IMR-90 (cell line): ENCODE results near the gene GZMM. TPM values are rescaled to one million over a fixed set of nuclear protein-coding genes. Genes with fewer than 3 reads are reported as not detected.

Experiments used
- ATAC-seq: fragments of 200-7000 bp; cut with Tn5 transposase; 2 replicates; pipeline ENCODE4 v1.9.1; 2020; ENCODE audit warnings: low read depth, mild to moderate bottlenecking, moderate library complexity
- BruUV-seq: library from RNA; stranded (reverse); fragments of 400-500 nt; replicated peaks from 2 replicates; lab custom pipeline; 2021; lab: Mats Ljungman, UMichigan
- CTCF ChIA-PET: fragments of 300-600 bp; formaldehyde crosslinking; extraction: SDS; loops from one replicate; lab custom pipeline; 2021; ENCODE audit warnings: antibody characterized with exemption; lab: Yijun Ruan, JAX
- POLR2A ChIA-PET: fragments of 300-600 bp; sonication (Branson Sonifier 250); formaldehyde crosslinking; loops from one replicate; lab custom pipeline; 2022; ENCODE audit warnings: antibody characterized with exemption; ENCODE audit not compliant: unreplicated experiment; lab: Charles Lee
- DNase-seq: peaks from one replicate; pipeline ENCODE4 v3.0.0; 2013
- H2AFZ ChIP-seq: replicated peaks from 2 replicates; pipeline ENCODE3; 2013; ENCODE audit warnings: low read length, mild to moderate bottlenecking; ENCODE audit not compliant: poor library complexity
- H2AK5ac ChIP-seq: 2 replicates; pipeline ENCODE4 v1.6.1; 2013; ENCODE audit warnings: low read depth, low read length, inconsistent platforms
- H2AK9ac ChIP-seq: replicated peaks from 2 replicates; pipeline ENCODE3; 2013; ENCODE audit warnings: mild to moderate bottlenecking, low read depth, low read length, moderate library complexity; ENCODE audit not compliant: poor library complexity
- H2BK120ac ChIP-seq: 2 replicates; pipeline ENCODE4 v1.6.1; 2013; ENCODE audit warnings: low read depth, low read length, inconsistent platforms
- H2BK15ac ChIP-seq: 3 replicates; pipeline ENCODE4 v1.6.1; 2013; ENCODE audit warnings: low read depth, low read length, inconsistent platforms
- H2BK20ac ChIP-seq: 2 replicates; pipeline ENCODE4 v1.6.1; 2013; ENCODE audit warnings: low read depth, mild to moderate bottlenecking, inconsistent platforms, low read length, moderate library complexity
- H2BK5ac ChIP-seq: 2 replicates; pipeline ENCODE4 v1.6.1; 2013; ENCODE audit warnings: mild to moderate bottlenecking, low read depth, low read length, inconsistent platforms; ENCODE audit not compliant: poor library complexity, severe bottlenecking
- H3K14ac ChIP-seq: replicated peaks from 2 replicates; pipeline ENCODE4 v1.6.1; 2013; ENCODE audit warnings: low read depth, low read length, inconsistent platforms
- H3K18ac ChIP-seq: 2 replicates; pipeline ENCODE4 v1.6.1; 2013; ENCODE audit warnings: low read depth, low read length, control low read depth
- H3K23ac ChIP-seq: 2 replicates; pipeline ENCODE4 v1.6.1; 2013; ENCODE audit warnings: low read depth, low read length, inconsistent platforms
- H3K27ac ChIP-seq: 2 replicates; pipeline ENCODE4 v1.5.1; 2013; ENCODE audit warnings: mild to moderate bottlenecking, control low read depth, low read length; ENCODE audit not compliant: insufficient read depth
- H3K27me3 ChIP-seq: 2 replicates; pipeline ENCODE4 v1.6.1; 2013; ENCODE audit warnings: low read length; ENCODE audit not compliant: control insufficient read depth, insufficient read depth
- H3K36me3 ChIP-seq: 2 replicates; pipeline ENCODE4 v1.6.1; 2013; ENCODE audit warnings: low read length, mixed read lengths; ENCODE audit not compliant: control insufficient read depth, insufficient read depth
- H3K4ac ChIP-seq: 2 replicates; pipeline ENCODE4 v1.6.1; 2013; ENCODE audit warnings: low read depth, low read length, inconsistent platforms
- H3K4me1 ChIP-seq: 2 replicates; pipeline ENCODE4 v1.6.1; 2013; ENCODE audit warnings: low read length, mixed read lengths; ENCODE audit not compliant: control insufficient read depth, insufficient read depth
- H3K4me2 ChIP-seq: 2 replicates; pipeline ENCODE4 v1.6.1; 2013; ENCODE audit warnings: low read depth, mild to moderate bottlenecking, control low read depth, low read length, moderate library complexity
- H3K4me3 ChIP-seq: 2 replicates; pipeline ENCODE4 v1.5.1; 2013; ENCODE audit warnings: low read depth, mild to moderate bottlenecking, control low read depth, low read length, moderate library complexity; ENCODE audit not compliant: insufficient read depth
- H3K56ac ChIP-seq: 2 replicates; pipeline ENCODE4 v1.6.1; 2013; ENCODE audit warnings: low read length, inconsistent platforms; ENCODE audit not compliant: insufficient read depth; ENCODE audit errors: extremely low read depth
- H3K79me1 ChIP-seq, 2 experiments: 2 replicates each; pipeline ENCODE4 v1.6.1; 2013; ENCODE audit warnings: low read length in 2 of 2, inconsistent platforms in 1 of 2, low read depth in 1 of 2
- H3K9ac ChIP-seq: 2 replicates; pipeline ENCODE4 v1.6.1; 2013; ENCODE audit warnings: low read depth, low read length, control low read depth
- H3K9me1 ChIP-seq: 2 replicates; pipeline ENCODE4 v1.6.1; 2013; ENCODE audit warnings: low read length, inconsistent platforms; ENCODE audit not compliant: insufficient read depth
- H3K9me3 ChIP-seq: 2 replicates; pipeline ENCODE4 v1.6.1; 2013; ENCODE audit warnings: low read length; ENCODE audit not compliant: control insufficient read depth, insufficient read depth
- H4K20me1 ChIP-seq: 2 replicates; pipeline ENCODE4 v1.6.1; 2013; ENCODE audit warnings: low read length, inconsistent platforms; ENCODE audit not compliant: insufficient read depth
- H4K5ac ChIP-seq: 2 replicates; pipeline ENCODE4 v1.6.1; 2013; ENCODE audit warnings: mild to moderate bottlenecking, low read depth, low read length, control low read depth
- H4K8ac ChIP-seq, 2 experiments: 2 replicates each; pipeline ENCODE4 v1.6.1; 2013; ENCODE audit warnings: low read depth in 2 of 2, low read length in 2 of 2, control low read depth in 1 of 2, inconsistent platforms in 1 of 2
- H4K91ac ChIP-seq: 2 replicates; pipeline ENCODE4 v1.6.1; 2013; ENCODE audit warnings: low read depth, low read length, inconsistent platforms; ENCODE audit not compliant: insufficient read depth
- POLR2A ChIP-seq: IDR thresholded peaks from 2 replicates; pipeline ENCODE4 v1.6.1; 2012; ENCODE audit warnings: mild to moderate bottlenecking, low read depth, low read length
- RAD21 ChIP-seq: IDR thresholded peaks from 2 replicates; pipeline ENCODE4 v1.6.1; 2012; ENCODE audit warnings: low read length, improper control_type of control experiment
- RCOR1 ChIP-seq: IDR thresholded peaks from 2 replicates; pipeline ENCODE4 v1.6.1; 2012; ENCODE audit warnings: mild to moderate bottlenecking, low read length, improper control_type of control experiment; ENCODE audit not compliant: insufficient replicate concordance
- WGBS, 2 experiments: methylation state at CpG; one replicate each; pipeline versions ENCODE4 v1.1.5 to v1.1.7; 2013; ENCODE audit warnings: missing lambda C conversion rate in 2 of 2; ENCODE audit not compliant: insufficient read length in 1 of 2; ENCODE audit errors: extremely low coverage in 2 of 2; 5-methylcytosine and 5-hydroxymethylcytosine counted together
- dilution Hi-C: fragments of 300-500 bp; cut with HindIII; formaldehyde crosslinking; loops from one replicate; pipeline ENCODE4 v1.14.3; 2018; ENCODE audit warnings: low sequenced_read_pairs; ENCODE audit not compliant: unreplicated experiment
- in situ Hi-C: fragments of 300-500 bp; cut with MboI; formaldehyde crosslinking; loops from 3 replicates; pipeline ENCODE4 v1.14.3; 2019; ENCODE audit warnings: low sequenced_read_pairs, inconsistent platforms, mixed read lengths
- intact Hi-C: fragments of 100-400 bp; cut with micrococcal nuclease; formaldehyde crosslinking; loops from 2 replicates; pipeline ENCODE4 v1.10.0; 2022
- polyA plus RNA-seq, 3 experiments: library from polyadenylated mRNA; depleted of rRNA; stranded (reverse); fragments of >200 nt; gene quantifications; 2 replicates each; pipeline ENCODE4 v1.2.3, GENCODE V29; 2012; ENCODE audit warnings: low replicate concordance in 1 of 3
- total RNA-seq: library from RNA; depleted of rRNA; stranded (reverse); fragments of >200 nt; gene quantifications from 2 replicates; pipeline ENCODE4 v1.2.3, GENCODE V29; 2012

Gene GZMM
- total and polyA plus RNA-seq, 2 of the 4 experiments (the other 2 are of a cell fraction), result 0.24 TPM; not detected in 1

DNA sequence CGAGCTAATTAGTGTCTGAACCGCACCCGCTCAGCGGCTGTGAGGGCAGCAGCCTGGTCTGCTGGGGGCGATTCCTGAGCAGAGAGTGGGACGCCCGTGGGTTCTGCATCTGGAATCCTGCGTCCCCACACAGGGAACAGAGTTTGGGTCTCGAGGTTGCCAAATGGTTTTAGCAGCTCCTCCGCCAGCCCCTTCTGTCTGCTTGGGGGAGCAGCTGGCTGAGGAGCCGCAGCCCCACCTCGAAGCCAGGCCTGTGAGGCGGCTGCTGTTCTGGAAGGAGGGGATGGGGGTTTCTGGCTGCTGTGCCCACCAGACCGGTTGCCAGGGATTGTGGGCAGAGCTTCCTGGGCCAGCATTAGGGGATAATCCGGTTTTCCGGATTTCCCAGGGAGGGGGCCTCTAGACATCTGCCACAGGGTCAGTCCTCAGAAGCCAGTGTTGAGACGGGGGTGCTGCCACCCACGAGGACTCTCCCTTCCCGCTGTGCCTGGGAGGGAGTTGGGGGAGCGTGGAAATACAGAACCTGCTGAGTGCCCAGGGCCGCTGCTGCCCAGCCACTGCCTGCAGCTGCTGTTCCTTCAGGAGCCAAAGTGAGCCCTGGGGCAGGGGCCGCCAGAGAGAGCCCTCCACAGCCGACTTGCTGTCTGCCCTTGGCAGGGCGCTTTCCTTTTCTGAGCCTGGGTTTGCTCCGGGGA, 10.3 kb upstream of the GZMM start:
- intact Hi-C loops, result loop anchor here (2.0 kb wide), 1 partner anchor 23 kb away; no protein-coding TSS in a partner anchor
- Histone ChIP-seq H2BK120ac (no peak overlapping the region), H4K5ac (no peak overlapping the region), H3K27ac (peak overlapping the region; percentile 90), H3K9ac (peak overlapping the region; percentile 92), H3K4me3 (peak overlapping the region; percentile 94), H2AK5ac (peak overlapping the region; percentile 93; the same call in 1 of the 2 replicates), H3K56ac (peak overlapping the region; percentile 61), H3K18ac (no peak overlapping the region), H2AFZ (peak overlapping the region; percentile 89), H3K4me1 (peaks cover 8% of the 10 kb centered on the region), H3K4ac (peak overlapping the region; percentile 90; the same call in 1 of the 2 replicates), H2AK9ac (peak overlapping the region; percentile 100), H3K23ac (peak overlapping the region; percentile 93; the same call in 1 of the 2 replicates), H2BK15ac (no peak overlapping the region), H4K91ac (no peak overlapping the region; the same call in 1 of the 2 replicates), H3K9me1 (peaks cover 4% of the 10 kb centered on the region; the same call in 1 of the 2 replicates), H3K36me3 (peaks cover 27% of the 10 kb centered on the region), H3K14ac (peak overlapping the region; percentile 83), H3K79me1 (peaks cover 8 to 55% of the 10 kb centered on the region in 2 experiments), H3K4me2 (peak overlapping the region; percentile 98), H4K8ac (peak overlapping the region in 1 of 2 experiments; percentile 79; a peak in 2 of 4 replicates), H3K9me3 (no peaks in the 10 kb centered on the region), H2BK20ac (no peak overlapping the region), H3K27me3 (no peaks in the 10 kb centered on the region), H4K20me1 (peaks cover 46% of the 10 kb centered on the region), H2BK5ac (peak overlapping the region; percentile 86)
- TF ChIP-seq RAD21 (no peak), RCOR1 (no peak), POLR2A (no peak)
- in situ Hi-C loops, result no loop called here
- DNase-seq, result no peak
- dilution Hi-C loops, result no loop called here
- no peak for ATAC-seq
- 42% methylated on average over 9 of the region's 25 CpGs; no CpG with 5 or more reads in 1 of the 2 experiments for WGBS, 2 experiments
- POLR2A ChIA-PET, result no interaction called here
- BruUV-seq, result no TSS peak
- CTCF ChIA-PET, result interaction anchor here (0.6 to 1.3 kb wide), 2 partner anchors 9 to 23 kb away, joined by 3 to 4 read pairs; no protein-coding TSS in a partner anchor
